Loucy (cell line): ENCODE results near the gene ASH1L.

Source experiments
- H2AFZ ChIP-seq: fragments of 200-600 bp; sonication (generic); 2 replicates; pipeline ENCODE4 v1.6.0; 2016; ENCODE audit warnings: antibody characterized with exemption, mild to moderate bottlenecking, low read length, moderate library complexity
- H3F3A ChIP-seq: fragments of 200-600 bp; 2 replicates; pipeline ENCODE4 v1.6.0; 2016; ENCODE audit warnings: antibody characterized with exemption, low read depth, mild to moderate bottlenecking
- H3K27me3 ChIP-seq: fragments of 200-600 bp; sonication (generic); 2 replicates; pipeline ENCODE4 v1.6.1; 2014; ENCODE audit warnings: low read length, mild to moderate bottlenecking; ENCODE audit not compliant: insufficient read depth, poor library complexity, severe bottlenecking
- H3K36me3 ChIP-seq: fragments of 200-600 bp; sonication (generic); 2 replicates; pipeline ENCODE4 v1.6.1; 2016; ENCODE audit warnings: low read length; ENCODE audit not compliant: insufficient read depth
- H3K4me1 ChIP-seq: fragments of 200-600 bp; sonication (generic); 2 replicates; pipeline ENCODE4 v1.5.1; 2014; ENCODE audit warnings: low read length, mild to moderate bottlenecking; ENCODE audit not compliant: insufficient read depth, poor library complexity, severe bottlenecking
- H3K4me2 ChIP-seq: fragments of 200-600 bp; sonication (generic); 2 replicates; pipeline ENCODE4 v1.6.0; 2014; ENCODE audit warnings: antibody characterized with exemption, low read length, low read depth, mild to moderate bottlenecking; ENCODE audit not compliant: poor library complexity, severe bottlenecking
- H3K4me3 ChIP-seq: fragments of 200-600 bp; sonication (generic); 2 replicates; pipeline ENCODE4 v1.5.1; 2014; ENCODE audit warnings: low read length, mild to moderate bottlenecking, mixed read lengths; ENCODE audit not compliant: poor library complexity, severe bottlenecking
- H3K79me2 ChIP-seq: fragments of 200-600 bp; sonication (generic); 2 replicates; pipeline ENCODE4 v1.6.1; 2014; ENCODE audit warnings: low read length; ENCODE audit not compliant: insufficient read depth
- H3K9ac ChIP-seq: fragments of 200-600 bp; sonication (generic); 2 replicates; pipeline ENCODE4 v1.6.0; 2014; ENCODE audit warnings: mild to moderate bottlenecking, low read depth, low read length, moderate library complexity; ENCODE audit not compliant: poor library complexity, severe bottlenecking
- H3K9me2 ChIP-seq: fragments of 200-600 bp; sonication (generic); replicated peaks from 2 replicates; pipeline ENCODE4 v1.6.1; 2016; ENCODE audit warnings: low read depth, low read length, mixed read lengths
- H3K9me3 ChIP-seq: fragments of 200-600 bp; sonication (generic); 2 replicates; pipeline ENCODE4 v1.6.1; 2014; ENCODE audit warnings: mild to moderate bottlenecking, antibody characterized with exemption, low read length, low read depth; ENCODE audit not compliant: insufficient read depth
- H4K20me1 ChIP-seq: fragments of 200-600 bp; sonication (generic); 2 replicates; pipeline ENCODE4 v1.6.0; 2014; ENCODE audit warnings: antibody characterized with exemption, low read length, mild to moderate bottlenecking; ENCODE audit not compliant: insufficient read depth, poor library complexity, severe bottlenecking
- EZH2phosphoT487 ChIP-seq: fragments of 200-600 bp; IDR thresholded peaks from 2 replicates; pipeline ENCODE4 v1.6.1; 2018; ENCODE audit warnings: antibody characterized with exemption, mild to moderate bottlenecking, moderate library complexity, borderline replicate concordance
- TF ChIP-seq, protein P1 (sequence below): fragments of 200-600 bp; sonication (generic); conservative IDR thresholded peaks from 2 replicates; pipeline ENCODE4 v1.5.1; 2014; ENCODE audit warnings: mild to moderate bottlenecking, antibody characterized with exemption, low read length

ASH1L gene

DNA sequence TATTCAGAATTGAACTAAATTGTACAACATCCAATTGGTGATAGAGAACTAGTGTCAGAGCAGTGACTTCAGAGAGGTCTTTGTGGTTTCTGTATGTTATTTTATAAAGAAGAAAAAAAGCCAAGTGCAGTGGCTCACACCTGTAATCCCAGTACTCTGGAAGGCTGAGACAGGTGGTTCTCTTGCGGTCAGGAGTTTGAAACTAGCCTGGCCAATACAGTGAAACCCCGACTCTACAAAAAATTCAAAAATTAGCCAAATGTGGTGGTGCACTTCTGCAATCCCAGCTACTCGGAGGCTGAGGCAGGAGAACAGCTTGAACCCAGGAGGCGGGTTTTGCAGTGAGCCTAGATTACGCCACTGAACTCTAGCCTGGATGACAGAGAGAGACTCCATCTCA, 90.7 kb downstream of the ASH1L start:
- no peaks in the 10 kb centered on the region for H3F3A ChIP-seq
- no peak overlapping the region for H3K9ac ChIP-seq
- TF ChIP-seq, protein P1, sequence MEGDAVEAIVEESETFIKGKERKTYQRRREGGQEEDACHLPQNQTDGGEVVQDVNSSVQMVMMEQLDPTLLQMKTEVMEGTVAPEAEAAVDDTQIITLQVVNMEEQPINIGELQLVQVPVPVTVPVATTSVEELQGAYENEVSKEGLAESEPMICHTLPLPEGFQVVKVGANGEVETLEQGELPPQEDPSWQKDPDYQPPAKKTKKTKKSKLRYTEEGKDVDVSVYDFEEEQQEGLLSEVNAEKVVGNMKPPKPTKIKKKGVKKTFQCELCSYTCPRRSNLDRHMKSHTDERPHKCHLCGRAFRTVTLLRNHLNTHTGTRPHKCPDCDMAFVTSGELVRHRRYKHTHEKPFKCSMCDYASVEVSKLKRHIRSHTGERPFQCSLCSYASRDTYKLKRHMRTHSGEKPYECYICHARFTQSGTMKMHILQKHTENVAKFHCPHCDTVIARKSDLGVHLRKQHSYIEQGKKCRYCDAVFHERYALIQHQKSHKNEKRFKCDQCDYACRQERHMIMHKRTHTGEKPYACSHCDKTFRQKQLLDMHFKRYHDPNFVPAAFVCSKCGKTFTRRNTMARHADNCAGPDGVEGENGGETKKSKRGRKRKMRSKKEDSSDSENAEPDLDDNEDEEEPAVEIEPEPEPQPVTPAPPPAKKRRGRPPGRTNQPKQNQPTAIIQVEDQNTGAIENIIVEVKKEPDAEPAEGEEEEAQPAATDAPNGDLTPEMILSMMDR: no peak
- no peak for TF ChIP-seq EZH2phosphoT487
- peaks cover 4% of the 10 kb centered on the region for H3K4me1 ChIP-seq
- H3K79me2 ChIP-seq: peaks cover 16% of the 10 kb centered on the region; the same call in 1 of the 2 replicates
- H4K20me1 ChIP-seq: no peaks in the 10 kb centered on the region
- no peak overlapping the region for H2AFZ ChIP-seq
- H3K9me3 ChIP-seq: peaks cover 16% of the 10 kb centered on the region; the same call in 1 of the 2 replicates
- no peak overlapping the region for H3K4me3 ChIP-seq
- no peak overlapping the region for H3K4me2 ChIP-seq
- H3K27me3 ChIP-seq: no peaks in the 10 kb centered on the region
- peaks cover 26% of the 10 kb centered on the region; the same call in 1 of the 2 replicates for H3K36me3 ChIP-seq
- H3K9me2 ChIP-seq: no peaks in the 10 kb centered on the region

DNA sequence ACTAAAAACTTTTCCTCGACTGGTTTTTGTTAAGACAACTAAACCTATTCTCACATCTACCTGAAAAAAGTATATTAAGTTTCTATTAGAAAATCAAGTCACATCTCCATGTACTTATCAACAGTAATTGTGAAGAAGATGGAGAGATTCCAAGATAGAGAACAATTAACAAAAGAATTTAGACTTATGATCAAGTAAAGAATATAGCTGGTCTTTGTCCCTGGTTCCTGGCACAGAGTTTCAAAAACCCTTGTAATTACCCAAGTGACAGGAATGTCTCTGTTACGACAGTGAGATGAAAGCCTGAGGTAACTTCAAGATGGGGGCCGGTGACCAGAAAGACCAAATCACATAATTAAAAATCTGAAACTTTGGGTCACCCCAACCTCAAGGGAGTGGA, 91.6 kb downstream of the ASH1L start:
- Histone ChIP-seq H3K9me2 (no peaks in the 10 kb centered on the region), H3K9ac (no peak overlapping the region), H3K4me2 (no peak overlapping the region), H3K4me3 (no peak overlapping the region), H3K9me3 (peaks cover 16% of the 10 kb centered on the region; the same call in 1 of the 2 replicates), H3K4me1 (peaks cover 10% of the 10 kb centered on the region), H3K36me3 (peaks cover 26% of the 10 kb centered on the region; the same call in 1 of the 2 replicates), H3F3A (no peaks in the 10 kb centered on the region), H3K27me3 (no peaks in the 10 kb centered on the region), H4K20me1 (no peaks in the 10 kb centered on the region), H3K79me2 (peaks cover 16% of the 10 kb centered on the region; the same call in 1 of the 2 replicates), H2AFZ (no peak overlapping the region)
- TF ChIP-seq, protein P1: no peak
- TF ChIP-seq EZH2phosphoT487: no peak

DNA sequence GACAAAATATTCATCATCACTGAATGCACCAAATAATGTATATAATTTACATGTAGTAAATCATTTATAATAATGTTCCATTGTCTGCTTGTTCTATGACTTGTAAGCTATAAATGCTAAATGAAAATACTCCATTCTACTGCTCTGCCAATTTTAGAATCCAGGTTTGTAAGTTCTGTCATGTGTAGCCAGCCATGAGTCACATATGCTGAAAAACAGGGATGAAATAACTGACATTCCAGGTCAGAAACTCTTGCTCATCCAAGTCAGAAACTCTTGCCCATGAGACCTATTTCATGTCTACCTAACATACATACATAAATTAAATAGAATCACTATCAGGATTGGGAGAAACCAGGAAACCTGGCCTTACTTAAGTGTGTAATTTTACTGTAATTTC, 95.6 kb downstream of the ASH1L start:
- Histone ChIP-seq H3K27me3 (no peaks in the 10 kb centered on the region), H2AFZ (no peak overlapping the region), H3K4me3 (no peak overlapping the region), H3K36me3 (peaks cover 17% of the 10 kb centered on the region; the same call in 1 of the 2 replicates), H3K4me2 (no peak overlapping the region), H3K9ac (no peak overlapping the region), H3K9me2 (no peaks in the 10 kb centered on the region), H3K79me2 (peaks cover 16% of the 10 kb centered on the region; the same call in 1 of the 2 replicates), H3K9me3 (peaks cover 11% of the 10 kb centered on the region; the same call in 1 of the 2 replicates), H3K4me1 (peaks cover 10% of the 10 kb centered on the region), H4K20me1 (no peaks in the 10 kb centered on the region), H3F3A (no peaks in the 10 kb centered on the region)
- TF ChIP-seq, protein P1: no peak
- no peak for TF ChIP-seq EZH2phosphoT487
